ENCODE results near the gene ACIN1. TPM values are rescaled to one million over a fixed set of nuclear protein-coding genes. Genes with fewer than 3 reads are reported as not detected.

The ACIN1 gene
- polyA plus RNA-seq, 1 donor (not counting 4 experiments of a cell fraction or from before 2014, with no cell fraction given), result 104 TPM

- H3K9me3 ChIP-seq (ENCODE audit: control insufficient read depth, low read depth, low read length), result no peaks in the 10 kb centered on the region
- H3K27ac ChIP-seq (ENCODE audit: control insufficient read depth, insufficient read depth, low read length), result no peak overlapping the region
- H3K4me3 ChIP-seq (ENCODE audit: control insufficient read depth in 2 of 3, extremely low read depth in 1 of 3, insufficient read depth in 2 of 3, low read depth in 1 of 3, low read length in 3 of 3), result no peak overlapping the region
- FAIRE-seq (no peak), DNase-seq (ENCODE audit: low read depth, low spot score) (no peak)
- H2AFZ ChIP-seq (ENCODE audit: control insufficient read depth, low read length), result no peak overlapping the region
- no peak overlapping the region for H3K4me2 ChIP-seq (ENCODE audit: control insufficient read depth, extremely low read depth, insufficient read depth, low read depth, low read length)
- H3K27me3 ChIP-seq (ENCODE audit: control insufficient read depth, extremely low read depth, insufficient read depth, low read length), result no peaks in the 10 kb centered on the region
- H3K36me3 ChIP-seq (ENCODE audit: control insufficient read depth in 2 of 2, extremely low read depth in 1 of 2, insufficient read depth in 2 of 2, low read length in 2 of 2), result peaks cover 0 to 1% of the 10 kb centered on the region in 2 experiments
- no peaks in the 10 kb centered on the region for H4K20me1 ChIP-seq (ENCODE audit: control insufficient read depth, extremely low read depth, insufficient read depth, low read length)
- no peak overlapping the region for H3K9ac ChIP-seq (ENCODE audit: control insufficient read depth, extremely low read depth, insufficient read depth, low read length)
- peaks cover 15% of the 10 kb centered on the region for H3K4me1 ChIP-seq (ENCODE audit: control insufficient read depth, extremely low read depth, insufficient read depth, low read length)
- dilution Hi-C loops (cut with MboI; ENCODE audit: extremely low pct_ligation_motif_present, low sequenced_read_pairs), result no loop called here
- no peaks in the 10 kb centered on the region for H3K9me1 ChIP-seq (ENCODE audit: control insufficient read depth, extremely low read depth, insufficient read depth, low read length)
- no peaks in the 10 kb centered on the region for H3K79me2 ChIP-seq (ENCODE audit: control insufficient read depth, insufficient read depth, low read length)
- TF ChIP-seq EZH2 (IDR thresholded peaks at IDR 0.05; ENCODE audit: low read length) (no peak), CTCF (optimal IDR thresholded peaks at IDR 0.05 in 1 of 3, IDR thresholded peaks at IDR 0.05 in 1 of 3, conservative IDR thresholded peaks at IDR 0.05 in 1 of 3; ENCODE audit: extremely low read depth in 1 of 3, insufficient read depth in 2 of 3, low read length in 3 of 3) (no peak)
Measured at GRCh38 chr14:23121361-23121771, 26.4 kb upstream of the ACIN1 start.

GRCh38 chr14:23120541-23121251, 25.8 kb upstream of the ACIN1 start:
- dilution Hi-C loops (cut with MboI; ENCODE audit: extremely low pct_ligation_motif_present, low sequenced_read_pairs), result no loop called here
- H2AFZ ChIP-seq (ENCODE audit: control insufficient read depth, low read length), result no peak overlapping the region
- peak; percentile 67 for FAIRE-seq

More at GRCh38 chr14:23120541-23121251, 25.8 kb upstream of the ACIN1 start:
- no peaks in the 10 kb centered on the region for H4K20me1 ChIP-seq (ENCODE audit: control insufficient read depth, extremely low read depth, insufficient read depth, low read length)
- no peak overlapping the region for H3K9ac ChIP-seq (ENCODE audit: control insufficient read depth, extremely low read depth, insufficient read depth, low read length)
- no peak for DNase-seq (ENCODE audit: low read depth, low spot score)
- no peaks in the 10 kb centered on the region for H3K79me2 ChIP-seq (ENCODE audit: control insufficient read depth, insufficient read depth, low read length)
- H3K27ac ChIP-seq (ENCODE audit: control insufficient read depth, insufficient read depth, low read length), result no peak overlapping the region
- H3K36me3 ChIP-seq (ENCODE audit: control insufficient read depth in 2 of 2, extremely low read depth in 1 of 2, insufficient read depth in 2 of 2, low read length in 2 of 2), result no peaks in the 10 kb centered on the region
- H3K4me2 ChIP-seq (ENCODE audit: control insufficient read depth, extremely low read depth, insufficient read depth, low read depth, low read length), result no peak overlapping the region
- peaks cover 18% of the 10 kb centered on the region for H3K4me1 ChIP-seq (ENCODE audit: control insufficient read depth, extremely low read depth, insufficient read depth, low read length)
- H3K9me3 ChIP-seq (ENCODE audit: control insufficient read depth, low read depth, low read length), result no peaks in the 10 kb centered on the region
- no peaks in the 10 kb centered on the region for H3K9me1 ChIP-seq (ENCODE audit: control insufficient read depth, extremely low read depth, insufficient read depth, low read length)
- TF ChIP-seq CTCF (optimal IDR thresholded peaks at IDR 0.05 in 1 of 3, IDR thresholded peaks at IDR 0.05 in 1 of 3, conservative IDR thresholded peaks at IDR 0.05 in 1 of 3; ENCODE audit: extremely low read depth in 1 of 3, insufficient read depth in 2 of 3, low read length in 3 of 3), result peak; percentile 100
- no peak for TF ChIP-seq EZH2 (IDR thresholded peaks at IDR 0.05; ENCODE audit: low read length)
- H3K27me3 ChIP-seq (ENCODE audit: control insufficient read depth, extremely low read depth, insufficient read depth, low read length), result no peaks in the 10 kb centered on the region
- no peak overlapping the region for H3K4me3 ChIP-seq (ENCODE audit: control insufficient read depth in 2 of 3, extremely low read depth in 1 of 3, insufficient read depth in 2 of 3, low read depth in 1 of 3, low read length in 3 of 3)

Data from keratinocyte (primary cell).